K562 (cell line): ENCODE results near the gene TEAD3. TPM values are rescaled to one million over a fixed set of nuclear protein-coding genes. Genes with fewer than 3 reads are reported as not detected.

Source experiments
- BHLHE40 ChIP-seq: IDR thresholded peaks from 2 replicates; pipeline ENCODE4 v1.6.1; 2011; ENCODE audit warnings: low read length, improper control_type of control experiment
- FOXA1 ChIP-seq: fragments of 450-650 bp; IDR thresholded peaks from 2 replicates; pipeline ENCODE4 v1.6.1; 2016; ENCODE audit warnings: mild to moderate bottlenecking, borderline replicate concordance
- NFIC ChIP-seq: fragments of 450-650 bp; IDR thresholded peaks from 2 replicates; pipeline ENCODE4 v1.6.1; 2017; ENCODE audit warnings: mild to moderate bottlenecking, inconsistent platforms
- NFIX ChIP-seq: fragments of 250-450 bp; sonication (Bioruptor Pico); IDR thresholded peaks from 2 replicates; pipeline ENCODE4 v1.4.0; 2020; ENCODE audit warnings: low read depth, mild to moderate bottlenecking, moderate library complexity
- RAD51 ChIP-seq: fragments of 450-650 bp; IDR thresholded peaks from 2 replicates; pipeline ENCODE4 v1.7.1; 2016; ENCODE audit warnings: low read depth, mild to moderate bottlenecking, borderline replicate concordance
- SUPT5H ChIP-seq: fragments of 450-650 bp; IDR thresholded peaks from 2 replicates; pipeline ENCODE4 v1.6.1; 2016
- TCF3 ChIP-seq: sonication (generic); formaldehyde crosslinking; IDR thresholded peaks from 2 replicates; pipeline ENCODE4 v1.4.0; 2020; ENCODE audit warnings: mild to moderate bottlenecking, missing genetic modification reagents
- XRCC4 ChIP-seq: IDR thresholded peaks from one replicate; pipeline ENCODE4 v1.6.1; 2011; ENCODE audit not compliant: insufficient read depth, insufficient read length; ENCODE audit errors: extremely low read depth
- XRCC5 ChIP-seq: fragments of 200-400 bp; formaldehyde crosslinking; IDR thresholded peaks from 2 replicates; pipeline ENCODE4 v1.6.1; 2017; ENCODE audit warnings: low read depth, mild to moderate bottlenecking, low read length
- ZNF551 ChIP-seq: fragments of 250-450 bp; sonication (Bioruptor Pico); IDR thresholded peaks from 2 replicates; pipeline ENCODE4 v1.5.0; 2021; ENCODE audit warnings: mild to moderate bottlenecking, moderate library complexity
- polyA plus RNA-seq, 8 experiments: library from polyadenylated mRNA; depleted of rRNA in 4 of 8; stranded (reverse) in 5 of 8; unstranded in 3 of 8; fragments of >200 nt; fragmentation: Nextera tagmentation in 2 of 8; fragmentation: Illumina TruSeq in 1 of 8; extraction: Ambion mirVana in 2 of 8; extraction: Trizol in 1 of 8; gene quantifications; 2 replicates each; pipeline versions ENCODE4 v1.2.1 to v1.2.3, GENCODE V29; 2011 to 2014; ENCODE audit warnings: inconsistent platforms in 1 of 8, missing spikeins in 1 of 8
- total RNA-seq, 7 experiments: library from RNA; depleted of rRNA in 6 of 7; stranded (reverse); fragments of >200 nt in 6 of 7; fragmentation: Illumina TruSeq in 2 of 7; extraction: Trizol in 2 of 7; gene quantifications; 2 replicates each; pipeline versions ENCODE4 v1.2.1 to v1.2.3, GENCODE V29; 2011 to 2021; ENCODE audit warnings: low replicate concordance in 1 of 7
- TF ChIP-seq, protein P1 (sequence below): sonication (generic); formaldehyde crosslinking; IDR thresholded peaks from 2 replicates; pipeline ENCODE4 v1.8.1; 2023; ENCODE audit warnings: mild to moderate bottlenecking, missing genetic modification reagents, moderate library complexity
- TF ChIP-seq, protein P2 (sequence below): fragments of 450-650 bp; IDR thresholded peaks from 2 replicates; pipeline ENCODE4 v1.6.1; 2018; ENCODE audit not compliant: partially characterized antibody
- TF ChIP-seq, protein P3 (sequence below), 2 experiments: fragments of 450-650 bp in 1 of 2; IDR thresholded peaks; 2 replicates each; pipeline ENCODE4 v1.6.1; 2011 to 2017; ENCODE audit warnings: low read depth in 2 of 2, antibody characterized with exemption in 1 of 2, borderline replicate concordance in 1 of 2, low read length in 1 of 2, mild to moderate bottlenecking in 1 of 2, mixed read lengths in 1 of 2; ENCODE audit not compliant: control insufficient read depth in 1 of 2
- TF ChIP-seq, protein P4 (sequence below): fragments of 450-650 bp; formaldehyde crosslinking; IDR thresholded peaks from 2 replicates; pipeline ENCODE4 v1.4.0; 2022; ENCODE audit warnings: missing genetic modification characterization
- TF ChIP-seq, protein P5 (sequence below): fragments of 250-450 bp; sonication (Bioruptor Pico); IDR thresholded peaks from 2 replicates; pipeline ENCODE4 v1.5.0; 2020; ENCODE audit warnings: mild to moderate bottlenecking

The TEAD3 gene
- total and polyA plus RNA-seq, 9 of the 15 experiments (the other 6 are each of a cell fraction or from before 2014, with no cell fraction given): 0.63 to 13.2 (median 3.3) TPM

DNA sequence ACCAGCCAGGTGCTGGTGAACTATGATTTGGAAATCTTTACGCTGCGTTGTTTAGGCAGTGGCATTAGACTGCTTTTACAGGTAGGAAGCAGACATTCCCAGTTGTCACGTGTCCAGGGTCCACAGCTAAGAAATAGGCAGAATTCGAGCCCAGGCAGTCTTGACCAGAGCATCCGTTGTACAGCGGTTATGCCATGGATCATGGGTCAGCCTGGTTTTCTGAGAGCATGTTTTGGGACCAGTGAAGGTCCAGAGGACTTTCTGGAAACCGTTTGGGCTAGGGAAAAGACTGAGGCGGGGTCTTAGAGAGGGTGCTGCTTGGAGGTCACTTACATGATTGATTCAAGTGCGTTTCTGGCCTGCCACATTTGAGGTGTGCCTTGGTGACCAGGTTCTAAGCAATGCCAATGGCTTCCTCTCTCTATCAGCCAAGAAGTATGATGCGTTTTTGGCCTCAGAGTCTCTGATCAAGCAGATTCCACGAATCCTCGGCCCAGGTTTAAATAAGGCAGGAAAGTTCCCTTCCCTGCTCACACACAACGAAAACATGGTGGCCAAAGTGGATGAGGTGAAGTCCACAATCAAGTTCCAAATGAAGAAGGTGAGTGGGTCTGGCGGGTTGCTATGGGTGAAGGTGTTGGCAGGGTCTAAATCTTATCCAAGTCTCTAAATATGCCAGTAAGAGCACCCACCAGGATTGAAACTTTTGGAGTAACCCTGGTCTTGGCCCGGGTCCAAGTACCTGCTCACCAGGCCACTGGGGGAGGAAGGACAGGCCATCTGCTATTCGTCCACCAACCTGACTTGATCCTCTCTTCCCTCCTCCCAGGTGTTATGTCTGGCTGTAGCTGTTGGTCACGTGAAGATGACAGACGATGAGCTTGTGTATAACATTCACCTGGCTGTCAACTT, 26.9 kb downstream of the TEAD3 start (continued):
- TF ChIP-seq XRCC5 (0 out of 2 replicates have a peak, but pooled peaks have one; percentile 15), TCF3 (CRISPR knock-in tag) (0 out of 2 replicates have a peak, but pooled peaks have one; percentile 26), SUPT5H (0 out of 2 replicates have a peak, but pooled peaks have one; percentile 2), RAD51 (peak; percentile 63), BHLHE40 (peak; percentile 11; the same call in 1 of the 2 replicates), FOXA1 (no peak), ZNF551 (CRISPR knock-in tag) (no peak), NFIC (peak; percentile 98), NFIX (peak; percentile 15; the same call in 1 of the 2 replicates), XRCC4 (no peak)
- TF ChIP-seq, protein P1, sequence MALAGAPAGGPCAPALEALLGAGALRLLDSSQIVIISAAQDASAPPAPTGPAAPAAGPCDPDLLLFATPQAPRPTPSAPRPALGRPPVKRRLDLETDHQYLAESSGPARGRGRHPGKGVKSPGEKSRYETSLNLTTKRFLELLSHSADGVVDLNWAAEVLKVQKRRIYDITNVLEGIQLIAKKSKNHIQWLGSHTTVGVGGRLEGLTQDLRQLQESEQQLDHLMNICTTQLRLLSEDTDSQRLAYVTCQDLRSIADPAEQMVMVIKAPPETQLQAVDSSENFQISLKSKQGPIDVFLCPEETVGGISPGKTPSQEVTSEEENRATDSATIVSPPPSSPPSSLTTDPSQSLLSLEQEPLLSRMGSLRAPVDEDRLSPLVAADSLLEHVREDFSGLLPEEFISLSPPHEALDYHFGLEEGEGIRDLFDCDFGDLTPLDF (CRISPR knock-in tag): no peak
- TF ChIP-seq, protein P2, sequence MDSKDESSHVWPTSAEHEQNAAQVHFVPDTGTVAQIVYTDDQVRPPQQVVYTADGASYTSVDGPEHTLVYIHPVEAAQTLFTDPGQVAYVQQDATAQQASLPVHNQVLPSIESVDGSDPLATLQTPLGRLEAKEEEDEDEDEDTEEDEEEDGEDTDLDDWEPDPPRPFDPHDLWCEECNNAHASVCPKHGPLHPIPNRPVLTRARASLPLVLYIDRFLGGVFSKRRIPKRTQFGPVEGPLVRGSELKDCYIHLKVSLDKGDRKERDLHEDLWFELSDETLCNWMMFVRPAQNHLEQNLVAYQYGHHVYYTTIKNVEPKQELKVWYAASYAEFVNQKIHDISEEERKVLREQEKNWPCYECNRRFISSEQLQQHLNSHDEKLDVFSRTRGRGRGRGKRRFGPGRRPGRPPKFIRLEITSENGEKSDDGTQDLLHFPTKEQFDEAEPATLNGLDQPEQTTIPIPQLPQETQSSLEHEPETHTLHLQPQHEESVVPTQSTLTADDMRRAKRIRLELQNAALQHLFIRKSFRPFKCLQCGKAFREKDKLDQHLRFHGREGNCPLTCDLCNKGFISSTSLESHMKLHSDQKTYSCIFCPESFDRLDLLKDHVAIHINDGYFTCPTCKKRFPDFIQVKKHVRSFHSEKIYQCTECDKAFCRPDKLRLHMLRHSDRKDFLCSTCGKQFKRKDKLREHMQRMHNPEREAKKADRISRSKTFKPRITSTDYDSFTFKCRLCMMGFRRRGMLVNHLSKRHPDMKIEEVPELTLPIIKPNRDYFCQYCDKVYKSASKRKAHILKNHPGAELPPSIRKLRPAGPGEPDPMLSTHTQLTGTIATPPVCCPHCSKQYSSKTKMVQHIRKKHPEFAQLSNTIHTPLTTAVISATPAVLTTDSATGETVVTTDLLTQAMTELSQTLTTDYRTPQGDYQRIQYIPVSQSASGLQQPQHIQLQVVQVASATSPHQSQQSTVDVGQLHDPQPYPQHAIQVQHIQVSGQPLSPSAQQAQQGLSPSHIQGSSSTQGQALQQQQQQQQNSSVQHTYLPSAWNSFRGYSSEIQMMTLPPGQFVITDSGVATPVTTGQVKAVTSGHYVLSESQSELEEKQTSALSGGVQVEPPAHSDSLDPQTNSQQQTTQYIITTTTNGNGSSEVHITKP: peak; percentile 14
- TF ChIP-seq, protein P3, sequence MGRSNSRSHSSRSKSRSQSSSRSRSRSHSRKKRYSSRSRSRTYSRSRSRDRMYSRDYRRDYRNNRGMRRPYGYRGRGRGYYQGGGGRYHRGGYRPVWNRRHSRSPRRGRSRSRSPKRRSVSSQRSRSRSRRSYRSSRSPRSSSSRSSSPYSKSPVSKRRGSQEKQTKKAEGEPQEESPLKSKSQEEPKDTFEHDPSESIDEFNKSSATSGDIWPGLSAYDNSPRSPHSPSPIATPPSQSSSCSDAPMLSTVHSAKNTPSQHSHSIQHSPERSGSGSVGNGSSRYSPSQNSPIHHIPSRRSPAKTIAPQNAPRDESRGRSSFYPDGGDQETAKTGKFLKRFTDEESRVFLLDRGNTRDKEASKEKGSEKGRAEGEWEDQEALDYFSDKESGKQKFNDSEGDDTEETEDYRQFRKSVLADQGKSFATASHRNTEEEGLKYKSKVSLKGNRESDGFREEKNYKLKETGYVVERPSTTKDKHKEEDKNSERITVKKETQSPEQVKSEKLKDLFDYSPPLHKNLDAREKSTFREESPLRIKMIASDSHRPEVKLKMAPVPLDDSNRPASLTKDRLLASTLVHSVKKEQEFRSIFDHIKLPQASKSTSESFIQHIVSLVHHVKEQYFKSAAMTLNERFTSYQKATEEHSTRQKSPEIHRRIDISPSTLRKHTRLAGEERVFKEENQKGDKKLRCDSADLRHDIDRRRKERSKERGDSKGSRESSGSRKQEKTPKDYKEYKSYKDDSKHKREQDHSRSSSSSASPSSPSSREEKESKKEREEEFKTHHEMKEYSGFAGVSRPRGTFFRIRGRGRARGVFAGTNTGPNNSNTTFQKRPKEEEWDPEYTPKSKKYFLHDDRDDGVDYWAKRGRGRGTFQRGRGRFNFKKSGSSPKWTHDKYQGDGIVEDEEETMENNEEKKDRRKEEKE (IDR thresholded peaks at IDR 0.05; ENCODE audit: borderline replicate concordance in 1 of 2, control insufficient read depth in 1 of 2, low read depth in 2 of 2, low read length in 1 of 2): no peak
- TF ChIP-seq, protein P4, sequence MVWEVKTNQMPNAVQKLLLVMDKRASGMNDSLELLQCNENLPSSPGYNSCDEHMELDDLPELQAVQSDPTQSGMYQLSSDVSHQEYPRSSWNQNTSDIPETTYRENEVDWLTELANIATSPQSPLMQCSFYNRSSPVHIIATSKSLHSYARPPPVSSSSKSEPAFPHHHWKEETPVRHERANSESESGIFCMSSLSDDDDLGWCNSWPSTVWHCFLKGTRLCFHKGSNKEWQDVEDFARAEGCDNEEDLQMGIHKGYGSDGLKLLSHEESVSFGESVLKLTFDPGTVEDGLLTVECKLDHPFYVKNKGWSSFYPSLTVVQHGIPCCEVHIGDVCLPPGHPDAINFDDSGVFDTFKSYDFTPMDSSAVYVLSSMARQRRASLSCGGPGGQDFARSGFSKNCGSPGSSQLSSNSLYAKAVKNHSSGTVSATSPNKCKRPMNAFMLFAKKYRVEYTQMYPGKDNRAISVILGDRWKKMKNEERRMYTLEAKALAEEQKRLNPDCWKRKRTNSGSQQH (CRISPR knock-in tag): 0 out of 2 replicates have a peak, but pooled peaks have one; percentile 5
- TF ChIP-seq, protein P5, sequence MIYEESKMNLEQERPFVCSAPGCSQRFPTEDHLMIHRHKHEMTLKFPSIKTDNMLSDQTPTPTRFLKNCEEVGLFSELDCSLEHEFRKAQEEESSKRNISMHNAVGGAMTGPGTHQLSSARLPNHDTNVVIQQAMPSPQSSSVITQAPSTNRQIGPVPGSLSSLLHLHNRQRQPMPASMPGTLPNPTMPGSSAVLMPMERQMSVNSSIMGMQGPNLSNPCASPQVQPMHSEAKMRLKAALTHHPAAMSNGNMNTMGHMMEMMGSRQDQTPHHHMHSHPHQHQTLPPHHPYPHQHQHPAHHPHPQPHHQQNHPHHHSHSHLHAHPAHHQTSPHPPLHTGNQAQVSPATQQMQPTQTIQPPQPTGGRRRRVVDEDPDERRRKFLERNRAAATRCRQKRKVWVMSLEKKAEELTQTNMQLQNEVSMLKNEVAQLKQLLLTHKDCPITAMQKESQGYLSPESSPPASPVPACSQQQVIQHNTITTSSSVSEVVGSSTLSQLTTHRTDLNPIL: no peak
